ENCODE results near the gene PRDM16.

- TF ChIP-seq REST (IDR thresholded peaks at IDR 0.05; ENCODE audit: low read depth) = no peak
- TF ChIP-seq POLR2AphosphoS5 (IDR thresholded peaks at IDR 0.05; ENCODE audit: low read depth, low read length) = no peak
- TF ChIP-seq POLR2A (IDR thresholded peaks at IDR 0.05; ENCODE audit: borderline replicate concordance, extremely low read depth, insufficient read depth, insufficient read length) = no peak
- TF ChIP-seq EZH2 (IDR thresholded peaks at IDR 0.05) = no peak
- no peak for TF ChIP-seq CTCF (IDR thresholded peaks at IDR 0.05 in 2 of 3, conservative IDR thresholded peaks at IDR 0.05 in 1 of 3; ENCODE audit: borderline replicate concordance in 1 of 3, insufficient read depth in 1 of 3, low read depth in 2 of 3, low read length in 2 of 3)
- no peak for TF ChIP-seq SIN3A (IDR thresholded peaks at IDR 0.05; ENCODE audit: low read depth)
- TF ChIP-seq EZH2phosphoT487 (IDR thresholded peaks at IDR 0.05; ENCODE audit: borderline replicate concordance) = no peak
Observed at GRCh38 chr1:3249231-3249630, 180.2 kb downstream of the PRDM16 start.
